GM23248 (cell line): ENCODE measurements around the gene MRPL49.

Experiments used
- EZH2 ChIP-seq: fragments of 200-600 bp; sonication (generic); IDR thresholded peaks from 2 replicates; pipeline ENCODE4 v1.6.1; 2018; ENCODE audit warnings: antibody characterized with exemption, mild to moderate bottlenecking; ENCODE audit not compliant: insufficient read depth, poor library complexity, severe bottlenecking
- EZH2phosphoT487 ChIP-seq: fragments of 200-600 bp; sonication (generic); IDR thresholded peaks from 2 replicates; pipeline ENCODE4 v1.6.1; 2018; ENCODE audit warnings: antibody characterized with exemption, moderate library complexity, mild to moderate bottlenecking, low read depth; ENCODE audit not compliant: insufficient read depth

DNA sequence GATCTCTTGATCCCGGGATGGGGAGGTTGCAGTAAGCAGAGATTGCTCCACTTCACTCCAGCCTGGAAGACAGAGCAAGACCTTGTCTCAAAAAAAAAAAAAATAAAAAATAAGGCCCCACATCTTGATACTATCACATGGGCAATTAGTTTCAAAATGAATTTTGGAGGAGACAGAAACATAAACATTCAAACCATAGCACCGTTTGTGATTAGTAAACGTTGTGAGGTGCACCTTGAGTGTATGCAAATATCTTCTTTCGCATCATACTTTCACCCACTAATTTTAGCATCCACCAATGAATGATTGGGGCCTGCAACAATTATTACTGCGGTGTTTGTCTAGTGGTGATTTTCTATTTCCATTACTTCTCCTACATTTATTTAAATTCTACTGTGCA is 36.9 kb downstream of the MRPL49 start:
- no peak for TF ChIP-seq EZH2
- TF ChIP-seq EZH2phosphoT487, result no peak
